Esophagus muscularis mucosa (tissue), 4 donors: ENCODE data around the gene MAP1LC3B2.

Experiments used
- CTCF ChIP-seq, 3 experiments: fragments of 200-600 bp in 2 of 3; fragments of 450-650 bp in 1 of 3; sonication (generic) in 2 of 3; IDR thresholded peaks; one replicate each; pipeline ENCODE4 v1.5.1; 2017 to 2019; ENCODE audit warnings: antibody characterized with exemption in 3 of 3, mild to moderate bottlenecking in 2 of 3, moderate library complexity in 1 of 3
- EP300 ChIP-seq: sonication (generic); formaldehyde crosslinking; IDR thresholded peaks from one replicate; pipeline ENCODE4 v1.6.1; 2017; ENCODE audit warnings: antibody characterized with exemption
- POLR2A ChIP-seq: fragments of 450-650 bp; IDR thresholded peaks from one replicate; pipeline ENCODE4 v1.6.1; 2017; ENCODE audit warnings: antibody characterized with exemption, moderate library complexity, mild to moderate bottlenecking, low read depth
- POLR2AphosphoS5 ChIP-seq, 2 donors: sonication (generic); formaldehyde crosslinking; IDR thresholded peaks; one replicate each; pipeline ENCODE4 v1.6.1; 2017; ENCODE audit warnings: antibody characterized with exemption in 2 of 2

GRCh38 chr12:116615141-116615861, 56.1 kb downstream of the MAP1LC3B2 start:
- TF ChIP-seq CTCF (IDR thresholded peaks at IDR 0.05) (no peak), POLR2A (no peak), POLR2AphosphoS5 (IDR thresholded peaks at IDR 0.05) (no peak), EP300 (no peak)
